Measurements from ENCODE around the gene CWF19L2.

CWF19L2 gene

DNA sequence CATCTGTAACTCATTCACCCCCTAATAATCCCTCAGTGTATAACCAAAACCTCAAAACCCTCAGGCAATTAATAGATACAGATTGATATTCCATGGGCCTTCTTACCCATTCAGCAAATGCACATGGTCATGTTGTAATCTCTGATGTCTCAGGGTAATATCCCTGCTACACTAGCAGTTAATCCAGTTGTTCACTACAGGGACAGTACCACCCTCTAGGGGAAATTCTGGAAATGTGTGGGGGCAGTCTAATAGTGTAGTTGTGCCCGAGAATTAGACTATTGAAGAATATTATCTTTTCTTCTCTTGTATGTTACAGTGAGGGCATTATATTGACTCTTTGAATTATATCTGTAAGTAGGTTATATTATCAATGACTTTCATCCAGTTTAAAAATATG is 175.4 kb downstream of the CWF19L2 start:
- no peak for DNase-seq
